Ishikawa (cell line): ENCODE results near the gene LRR1.

Experiments used
- CREB1 ChIP-seq: IDR thresholded peaks from 2 replicates; pipeline ENCODE4 v1.6.1; 2012; ENCODE audit warnings: low read depth
- EP300 ChIP-seq: IDR thresholded peaks from 2 replicates; pipeline ENCODE4 v1.6.1; 2012; ENCODE audit warnings: borderline replicate concordance
- MAX ChIP-seq: IDR thresholded peaks from 2 replicates; pipeline ENCODE4 v1.6.1; 2012
- RAD21 ChIP-seq: IDR thresholded peaks from 2 replicates; pipeline ENCODE4 v1.6.1; 2012; ENCODE audit warnings: low read depth
- REST ChIP-seq: IDR thresholded peaks from 2 replicates; pipeline ENCODE4 v1.6.1; 2012; ENCODE audit warnings: low read depth, mild to moderate bottlenecking
- USF1 ChIP-seq: IDR thresholded peaks from 2 replicates; pipeline ENCODE4 v1.6.1; 2012
- YY1 ChIP-seq: IDR thresholded peaks from 2 replicates; pipeline ENCODE4 v1.6.1; 2012; ENCODE audit warnings: low read depth

- TF ChIP-seq USF1 = no peak
- TF ChIP-seq CREB1 = no peak
- no peak for TF ChIP-seq RAD21
- no peak for TF ChIP-seq YY1
- no peak for TF ChIP-seq EP300
- TF ChIP-seq REST = no peak
- TF ChIP-seq MAX = no peak
Observed at GRCh38 chr14:49569281-49569680, 29.5 kb upstream of the LRR1 start.
